Panc1 (cell line): ENCODE data around the gene ONECUT2. TPM values are rescaled to one million over a fixed set of nuclear protein-coding genes. Genes with fewer than 3 reads are reported as not detected.

ENCODE experiments used
- ATAC-seq: fragments of 200-7000 bp; cut with Tn5 transposase; 2 replicates; pipeline ENCODE4 v1.9.1; 2020; ENCODE audit warnings: mild to moderate bottlenecking, moderate library complexity
- BruUV-seq: library from RNA; stranded (reverse); fragments of 400-500 nt; replicated peaks from 2 replicates; lab custom pipeline; 2021; lab: Mats Ljungman, UMichigan
- CTCF ChIA-PET: fragments of 300-600 bp; sonication (Branson Sonifier 250); formaldehyde crosslinking; loops from one replicate; lab custom pipeline; 2022; ENCODE audit warnings: antibody characterized with exemption; lab: Charles Lee
- POLR2A ChIA-PET: fragments of 300-600 bp; sonication (Branson Sonifier 250); formaldehyde crosslinking; loops from one replicate; lab custom pipeline; 2022; ENCODE audit warnings: antibody characterized with exemption; lab: Charles Lee
- DNase-seq: peaks from one replicate; pipeline ENCODE4 v3.0.0-alpha.2; 2010; ENCODE audit warnings: low read depth, low spot score
- H3K27ac ChIP-seq: 2 replicates; pipeline ENCODE4 v1.5.1; 2011; ENCODE audit warnings: mild to moderate bottlenecking, low read length, inconsistent platforms
- H3K27me3 ChIP-seq: fragments of 200-500 bp; sonication (Bioruptor generic); 2 replicates; pipeline ENCODE4 v1.6.0; 2014; ENCODE audit warnings: low read length, inconsistent platforms; ENCODE audit not compliant: control insufficient read depth, insufficient read depth
- H3K36me3 ChIP-seq: fragments of 200-500 bp; sonication (Bioruptor generic); 2 replicates; pipeline ENCODE4 v1.5.1; 2014; ENCODE audit warnings: inconsistent platforms, mild to moderate bottlenecking, low read length, moderate library complexity; ENCODE audit not compliant: control insufficient read depth, insufficient read depth
- H3K4me1 ChIP-seq: 2 replicates; pipeline ENCODE4 v1.5.1; 2011; ENCODE audit warnings: inconsistent platforms, mild to moderate bottlenecking, low read length, moderate library complexity; ENCODE audit not compliant: control insufficient read depth, insufficient read depth
- H3K4me3 ChIP-seq, 2 experiments: 2 replicates each; pipeline ENCODE4 v1.5.1; 2011 to 2012; ENCODE audit warnings: low read depth in 2 of 2, low read length in 2 of 2, mild to moderate bottlenecking in 2 of 2, inconsistent platforms in 1 of 2, moderate library complexity in 1 of 2
- H3K9me3 ChIP-seq: fragments of 200-500 bp; sonication (Bioruptor generic); 2 replicates; pipeline ENCODE4 v1.5.1; 2014; ENCODE audit warnings: low read depth, mild to moderate bottlenecking, inconsistent platforms, low read length, moderate library complexity; ENCODE audit not compliant: control insufficient read depth, insufficient read depth
- CTCF ChIP-seq: fragments of 450-650 bp; IDR thresholded peaks from 2 replicates; pipeline ENCODE4 v1.5.1; 2017; ENCODE audit warnings: mild to moderate bottlenecking
- POLR2AphosphoS5 ChIP-seq: IDR thresholded peaks from 2 replicates; pipeline ENCODE4 v1.6.1; 2012; ENCODE audit warnings: mild to moderate bottlenecking, low read depth, low read length, moderate library complexity
- REST ChIP-seq, 2 experiments: IDR thresholded peaks; 2 replicates each; pipeline ENCODE4 v1.6.1; 2011 to 2012; ENCODE audit warnings: low read depth in 2 of 2, control low read depth in 1 of 2, low read length in 1 of 2, mild to moderate bottlenecking in 1 of 2, moderate library complexity in 1 of 2; ENCODE audit not compliant: insufficient read depth in 1 of 2
- SIN3A ChIP-seq: IDR thresholded peaks from 2 replicates; pipeline ENCODE4 v1.6.1; 2012; ENCODE audit warnings: low read depth, mild to moderate bottlenecking, low read length, moderate library complexity, borderline replicate concordance; ENCODE audit not compliant: insufficient read depth
- TCF7L2 ChIP-seq: IDR thresholded peaks from 2 replicates; pipeline ENCODE4 v1.6.1; 2011; ENCODE audit warnings: mild to moderate bottlenecking, low read depth, low read length, inconsistent platforms
- in situ Hi-C: cut with HindIII; loops from 2 replicates; pipeline ENCODE4 v1.10.0; 2016; ENCODE audit warnings: low sequenced_read_pairs, low pct_unique_long_range_greater_than_20kb
- intact Hi-C: fragments of 100-400 bp; cut with micrococcal nuclease; formaldehyde crosslinking; loops from one replicate; pipeline ENCODE4 v1.10.0; 2022; ENCODE audit not compliant: unreplicated experiment
- total RNA-seq: library from RNA; stranded (reverse); gene quantifications from one replicate; pipeline ENCODE4 v1.2.1, GENCODE V29; 2021; ENCODE audit not compliant: unreplicated experiment

ONECUT2 gene
- total RNA-seq, 1 experiment from 2014 or later = 0.59 TPM

- TF ChIP-seq POLR2AphosphoS5 (no peak), CTCF (no peak), SIN3A (no peak), TCF7L2 (no peak)
- in situ Hi-C loops = no loop called here
Measured at GRCh38 chr18:57480733-57481132, 45.6 kb downstream of the ONECUT2 start.

GRCh38 chr18:57497372-57498294 is 62.5 kb downstream of the ONECUT2 start:
- POLR2A ChIA-PET = no interaction called here
- Histone ChIP-seq H3K9me3 (no peaks in the 10 kb centered on the region), H3K27ac (no peak overlapping the region), H3K27me3 (no peaks in the 10 kb centered on the region), H3K36me3 (no peaks in the 10 kb centered on the region), H3K4me3 (no peak overlapping the region), H3K4me1 (no peaks in the 10 kb centered on the region)
- DNase-seq = no peak
- ATAC-seq = no peak
- intact Hi-C loops (no loop called here), in situ Hi-C loops (no loop called here)
- no TSS peak for BruUV-seq
- no peak for TF ChIP-seq SIN3A
- no peak for TF ChIP-seq POLR2AphosphoS5
- no peak for TF ChIP-seq TCF7L2
- no peak for TF ChIP-seq CTCF
- no peak for TF ChIP-seq REST (IDR thresholded peaks at IDR 0.05; ENCODE audit: insufficient read depth in 1 of 2, low read depth in 2 of 2, low read length in 1 of 2)
- CTCF ChIA-PET = no interaction called here

More at GRCh38 chr18:57480733-57481132, 45.6 kb downstream of the ONECUT2 start:
- BruUV-seq = no TSS peak
- DNase-seq = no peak
- ChIA-PET POLR2A (no interaction called here), CTCF (no interaction called here)
- Histone ChIP-seq H3K4me3 (no peak overlapping the region), H3K27ac (no peak overlapping the region), H3K4me1 (no peaks in the 10 kb centered on the region), H3K27me3 (no peaks in the 10 kb centered on the region), H3K36me3 (no peaks in the 10 kb centered on the region), H3K9me3 (no peaks in the 10 kb centered on the region)
- ATAC-seq = no peak
- intact Hi-C loops = no loop called here
